Heart left ventricle (tissue), 16 donors: Measurements from ENCODE around the gene FBF1. TPM values are rescaled to one million over a fixed set of nuclear protein-coding genes. Genes with fewer than 3 reads are reported as not detected.
"Not testable (repeated sequence)": the region's sequence is repeated elsewhere in the genome, so short reads cannot be mapped to it uniquely, and the experiment has no call there.

Experiments used
- ATAC-seq, 4 donors: fragments of 200-7000 bp; cut with Tn5 transposase; one replicate each; pipeline ENCODE4 v1.9.1; 2020 to 2022; ENCODE audit warnings: moderate library complexity in 4 of 4, mild to moderate bottlenecking in 3 of 4, moderate number of reproducible peaks in 1 of 4
- DNase-seq, 5 donors: peaks; one replicate each; pipeline ENCODE4 v3.0.0-alpha.2; 2020
- H3K27ac ChIP-seq, 12 donors: fragments of 200-600 bp; sonication (generic) in 4 of 12; one replicate each; pipeline versions ENCODE4 v1.5.0 to v1.8.0; 2016 to 2022; ENCODE audit warnings: mild to moderate bottlenecking in 2 of 12
- H3K27me3 ChIP-seq, 9 donors: fragments of 200-600 bp; sonication (generic) in 2 of 9; one replicate each; pipeline versions ENCODE4 v1.5.1 to v1.8.0; 2016 to 2022; ENCODE audit warnings: mild to moderate bottlenecking in 3 of 9
- H3K36me3 ChIP-seq, 9 donors: fragments of 200-600 bp; sonication (generic) in 2 of 9; one replicate each; pipeline versions ENCODE4 v1.5.0 to v1.8.0; 2018 to 2022; ENCODE audit warnings: mild to moderate bottlenecking in 2 of 9
- H3K4me1 ChIP-seq, 12 donors: fragments of 200-600 bp; sonication (generic) in 4 of 12; one replicate each; pipeline versions ENCODE4 v1.5.0 to v1.8.0; 2016 to 2022; ENCODE audit warnings: mild to moderate bottlenecking in 3 of 12
- H3K4me3 ChIP-seq, 12 donors: fragments of 200-600 bp; sonication (generic) in 4 of 12; one replicate each; pipeline versions ENCODE4 v1.5.0 to v1.8.0; 2017 to 2022; ENCODE audit warnings: mild to moderate bottlenecking in 9 of 12, moderate library complexity in 4 of 12
- H3K9me3 ChIP-seq, 12 donors: fragments of 200-600 bp; sonication (generic) in 4 of 12; one replicate each; pipeline versions ENCODE4 v1.5.0 to v1.8.0; 2016 to 2022; ENCODE audit warnings: mild to moderate bottlenecking in 1 of 12
- POLR2A ChIP-seq, 2 donors: fragments of 450-650 bp; IDR thresholded peaks; one replicate each; pipeline ENCODE4 v1.6.1; 2017; ENCODE audit warnings: antibody characterized with exemption in 2 of 2, mild to moderate bottlenecking in 2 of 2, moderate library complexity in 2 of 2
- WGBS, 4 donors: extraction: QIAGEN DNeasy Blood & Tissue Kit in 2 of 4; methylation state at CpG; one replicate each; pipeline versions ENCODE4 v1.1.5 to v1.1.7; 2013 to 2018; 5-methylcytosine and 5-hydroxymethylcytosine counted together
- intact Hi-C, 10 donors: fragments of 100-400 bp; cut with DNase I; formaldehyde crosslinking; loops; one replicate each; pipeline versions ENCODE4 v1.11.1 to v1.14.2; 2022
- polyA plus RNA-seq, 2 donors: library from polyadenylated mRNA; stranded (reverse); fragments of 200-250 nt; gene quantifications; one replicate each; pipeline ENCODE4 v1.2.3, GENCODE V29; 2013
- total RNA-seq, 9 donors: library from RNA; depleted of rRNA in 2 of 9; stranded (reverse); fragments of >200 nt in 2 of 9; fragmentation: NEBNext Ultra II Directional in 3 of 9; extraction: Animal tissue kit (Norgen Biotek cat#: 25700) in 3 of 9; gene quantifications; one replicate each; pipeline versions ENCODE4 v1.1.0 to v1.2.4, GENCODE V29; 2016 to 2023
- TF ChIP-seq, protein P1 (sequence below), 12 donors: fragments of 200-600 bp; sonication (generic) in 4 of 12; IDR thresholded peaks; one replicate each; pipeline versions ENCODE4 v1.5.0 to v1.8.0; 2018 to 2022; ENCODE audit warnings: antibody characterized with exemption in 12 of 12, mild to moderate bottlenecking in 5 of 12
- donor health status: ischemic (EF 13 %, LVEDD 7.1; RV severe dilation, severe dysfunction).
- donor health status: healthy with polysubstance abuse.
- donor health status: DM: no; HTN: yes; CAD: no.
- donor health status: DM: no; HTN: no; CAD: no.
- donor health status: ischemic (EF 25% LVEDD 6.9; RV normal size, moderate dysfunction).
- donor health status: ischemic (EF 25% LVEDD 5.7; RV mildly dilated, moderate dysfunction).
- donor health status: healthy.
- donor health status: DM: yes; HTN: yes; CAD: no.
- donor health status: ischemic (EF 35%, LVEDD 5.7; RV mildly dilated, moderate dysfunction).
- donor health status: nonischemic (EF 11% LVEDD 7.7; RV severe dilation, severe dysfunction).
- donor health status: DM: yes; HTN: yes; CAD: no.
- donor health status: PGD.
- donor health status: ischemic (EF 29% LVEDD 5.4; RV normal size, mild dysfunction).
- donor health status: nonischemic (EF 23%, LVEDD 6.1; RV moderate dilation, normal function).

FBF1 gene
- total and polyA plus RNA-seq, 11 donors: 1.5 to 5.4 (median 2.9) TPM

DNA sequence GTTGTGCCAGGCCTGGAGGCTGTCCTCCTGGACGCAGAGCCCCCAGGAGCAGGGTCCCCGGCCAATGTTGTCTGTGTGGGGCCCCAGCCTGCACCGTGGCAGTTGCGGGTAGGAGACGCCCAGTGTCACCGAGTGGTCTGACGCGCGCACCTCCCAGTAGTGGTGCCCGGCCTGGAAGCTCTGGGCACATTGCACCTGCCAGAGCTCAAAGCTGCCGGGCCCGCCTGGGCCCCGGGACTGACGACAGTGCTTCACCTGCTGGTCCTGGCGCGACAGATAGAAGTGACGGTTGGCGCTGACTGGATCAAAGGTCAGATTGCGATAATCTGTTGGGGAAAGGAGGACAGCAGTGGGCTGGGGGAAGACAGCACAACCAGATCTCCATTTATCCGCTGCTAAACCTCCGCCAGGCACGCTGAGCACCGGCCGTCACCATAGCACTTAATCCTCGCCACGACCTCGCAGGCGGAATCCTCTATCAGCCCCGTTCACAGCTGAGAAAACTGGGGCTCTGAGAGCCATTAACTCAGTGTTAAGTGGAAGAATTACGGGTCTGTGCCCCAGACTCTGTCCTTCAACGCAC is 49.7 kb downstream of the FBF1 start:
- ATAC-seq (no peak), DNase-seq (no peak)
- H3K36me3 ChIP-seq: peaks cover 0 to 37% (median 33%) of the 10 kb centered on the region in 9 donors
- no peaks in the 10 kb centered on the region for H3K27me3 ChIP-seq
- WGBS, 4 donors: 90 to 94% (median 92%) methylated on average over 18 to 31 of the region's 31 CpGs
- TF ChIP-seq POLR2A (IDR thresholded peaks at IDR 0.05): no peak
- TF ChIP-seq, protein P1, sequence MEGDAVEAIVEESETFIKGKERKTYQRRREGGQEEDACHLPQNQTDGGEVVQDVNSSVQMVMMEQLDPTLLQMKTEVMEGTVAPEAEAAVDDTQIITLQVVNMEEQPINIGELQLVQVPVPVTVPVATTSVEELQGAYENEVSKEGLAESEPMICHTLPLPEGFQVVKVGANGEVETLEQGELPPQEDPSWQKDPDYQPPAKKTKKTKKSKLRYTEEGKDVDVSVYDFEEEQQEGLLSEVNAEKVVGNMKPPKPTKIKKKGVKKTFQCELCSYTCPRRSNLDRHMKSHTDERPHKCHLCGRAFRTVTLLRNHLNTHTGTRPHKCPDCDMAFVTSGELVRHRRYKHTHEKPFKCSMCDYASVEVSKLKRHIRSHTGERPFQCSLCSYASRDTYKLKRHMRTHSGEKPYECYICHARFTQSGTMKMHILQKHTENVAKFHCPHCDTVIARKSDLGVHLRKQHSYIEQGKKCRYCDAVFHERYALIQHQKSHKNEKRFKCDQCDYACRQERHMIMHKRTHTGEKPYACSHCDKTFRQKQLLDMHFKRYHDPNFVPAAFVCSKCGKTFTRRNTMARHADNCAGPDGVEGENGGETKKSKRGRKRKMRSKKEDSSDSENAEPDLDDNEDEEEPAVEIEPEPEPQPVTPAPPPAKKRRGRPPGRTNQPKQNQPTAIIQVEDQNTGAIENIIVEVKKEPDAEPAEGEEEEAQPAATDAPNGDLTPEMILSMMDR (IDR thresholded peaks at IDR 0.05): no peak
- peaks cover 0 to 24% (median 17%) of the 10 kb centered on the region in 12 donors for H3K4me1 ChIP-seq
- H3K4me3 ChIP-seq: no peak overlapping the region
- no peak overlapping the region for H3K27ac ChIP-seq
- no peaks in the 10 kb centered on the region for H3K9me3 ChIP-seq
- intact Hi-C loops: loop anchor here in 5 of 10 donors (5.0 to 10.0 kb wide), 5 partner anchors 34 to 126 kb away; partner anchors contain the start of genes GALK1 (in 1 of the 5), UNC13D (in 1 of the 5), UNK (in 1 of the 5) and WBP2 (in 1 of the 5)

DNA sequence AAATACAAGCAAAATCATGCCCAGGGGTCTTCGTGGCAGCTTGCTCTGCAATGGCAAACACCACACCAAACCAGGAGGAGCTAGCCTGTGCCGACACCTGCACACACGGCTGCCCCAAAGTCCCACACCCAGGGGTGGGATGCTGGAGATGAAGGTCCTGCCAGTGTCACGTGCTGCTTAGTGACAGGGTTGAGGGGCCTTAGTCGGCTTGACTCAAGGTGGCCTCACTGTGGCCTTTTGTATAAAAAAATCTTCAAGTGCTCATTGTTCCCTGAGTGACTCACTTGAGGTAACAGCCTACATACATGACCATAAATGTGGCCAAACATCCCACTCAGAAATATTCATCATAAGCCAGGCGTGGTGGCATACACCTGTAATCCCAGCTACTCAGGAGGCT is 51.4 kb downstream of the FBF1 start:
- peaks cover 0 to 37% (median 33%) of the 10 kb centered on the region in 9 donors for H3K36me3 ChIP-seq
- 69 to 79% (median 72%) methylated on average over 5 to 6 of the region's 6 CpGs for WGBS, 4 donors
- TF ChIP-seq POLR2A (IDR thresholded peaks at IDR 0.05): no peak
- TF ChIP-seq, protein P1 (IDR thresholded peaks at IDR 0.05): no peak
- DNase-seq (no peak), ATAC-seq (no peak)
- intact Hi-C loops: no loop called here
- peaks cover 0 to 16% (median 4%) of the 10 kb centered on the region in 12 donors for H3K4me1 ChIP-seq
- H3K27ac ChIP-seq: no peak overlapping the region
- H3K4me3 ChIP-seq: no peak overlapping the region
- H3K9me3 ChIP-seq: no peaks in the 10 kb centered on the region
- no peaks in the 10 kb centered on the region for H3K27me3 ChIP-seq

DNA sequence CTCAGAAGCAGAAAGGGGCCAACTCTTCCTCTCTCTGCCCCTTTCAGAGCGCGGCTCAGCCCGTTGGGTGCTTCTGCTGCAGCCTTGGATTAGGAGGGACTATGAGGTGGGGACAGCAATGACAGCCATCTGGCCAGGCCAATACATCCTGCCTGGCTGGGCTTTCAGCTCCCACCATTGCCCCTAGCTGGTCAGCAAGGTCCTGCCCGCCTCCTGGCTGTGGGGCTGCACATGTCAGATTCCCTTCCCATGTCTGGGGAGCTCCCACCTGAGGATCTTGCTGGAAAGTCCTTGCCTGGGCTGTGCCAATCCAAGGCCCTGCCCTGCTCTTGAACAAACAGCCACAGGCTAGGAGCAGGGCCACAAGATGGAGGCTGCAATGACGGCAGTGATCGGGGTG is 52.4 kb downstream of the FBF1 start:
- H3K27me3 ChIP-seq: no peaks in the 10 kb centered on the region
- TF ChIP-seq POLR2A (IDR thresholded peaks at IDR 0.05): no peak
- TF ChIP-seq, protein P1 (IDR thresholded peaks at IDR 0.05): no peak
- WGBS, 4 donors: 84 to 88% (median 87%) methylated on average over 6 of the region's 6 CpGs
- intact Hi-C loops: no loop called here
- peaks cover 0 to 9% (median 0%) of the 10 kb centered on the region in 12 donors for H3K4me1 ChIP-seq
- H3K27ac ChIP-seq: no peak overlapping the region
- H3K36me3 ChIP-seq: peaks cover 0 to 37% (median 33%) of the 10 kb centered on the region in 9 donors
- DNase-seq: no peak
- no peaks in the 10 kb centered on the region for H3K9me3 ChIP-seq
- no peak for ATAC-seq
- H3K4me3 ChIP-seq: no peak overlapping the region

DNA sequence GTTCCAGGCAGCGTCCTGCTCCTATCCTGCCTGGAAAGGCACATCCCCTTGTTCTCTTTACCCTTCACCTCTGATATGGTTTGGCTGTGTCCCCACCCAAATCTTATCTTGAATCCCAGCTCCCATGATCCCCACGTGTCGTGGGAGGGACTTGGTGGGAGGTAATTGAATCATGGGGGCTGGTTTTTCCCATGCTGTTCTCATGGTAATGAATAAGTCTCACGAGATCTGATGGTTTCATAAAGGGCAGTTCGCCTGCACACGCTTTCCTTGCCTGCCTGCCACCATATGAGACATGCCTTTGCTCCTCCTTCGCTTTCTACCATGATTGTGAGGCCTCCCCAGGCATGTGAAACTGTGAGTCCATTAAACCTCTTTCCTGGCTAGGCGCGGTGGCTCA is 55.0 kb downstream of the FBF1 start:
- ATAC-seq, DNase-seq, H3K4me3 ChIP-seq, H3K27ac ChIP-seq, intact Hi-C loops, H3K9me3 ChIP-seq, H3K27me3 ChIP-seq, H3K4me1 ChIP-seq: not testable (repeated sequence)
- H3K36me3 ChIP-seq: peaks cover 0 to 28% (median 16%) of the 10 kb centered on the region in 9 donors
- WGBS, 4 donors: 82 to 84% (median 82%) methylated on average over 9 of the region's 9 CpGs

DNA sequence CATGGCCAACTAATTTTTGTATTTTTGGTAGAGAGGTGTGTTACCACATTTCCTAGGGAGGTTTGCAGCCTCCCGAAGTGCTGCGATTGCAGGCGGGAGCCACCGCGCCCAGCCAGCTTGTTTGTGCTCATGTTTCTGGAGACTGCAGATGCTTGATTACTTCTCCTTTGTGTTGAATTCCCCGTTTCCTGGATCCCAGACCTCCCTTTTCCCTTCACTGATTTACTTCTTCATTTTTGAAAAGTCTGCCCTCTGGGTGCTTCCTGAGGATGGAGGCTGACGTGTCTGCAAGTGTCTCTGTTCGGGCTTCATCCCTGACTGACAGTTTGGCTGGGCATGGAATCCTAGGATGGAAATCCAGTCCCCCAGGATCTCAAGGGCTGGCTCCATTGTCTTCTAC is 55.4 kb downstream of the FBF1 start:
- Histone ChIP-seq H3K36me3 (peaks cover 0 to 24% (median 12%) of the 10 kb centered on the region in 9 donors), H3K4me3 (no peak overlapping the region), H3K9me3 (no peaks in the 10 kb centered on the region), H3K27me3 (no peaks in the 10 kb centered on the region), H3K4me1 (peaks cover 0 to 9% (median 0%) of the 10 kb centered on the region in 12 donors), H3K27ac (no peak overlapping the region)
- intact Hi-C loops: no loop called here
- TF ChIP-seq, protein P1 (IDR thresholded peaks at IDR 0.05): no peak
- TF ChIP-seq POLR2A (IDR thresholded peaks at IDR 0.05): no peak
- DNase-seq (no peak), ATAC-seq (no peak)
- WGBS, 4 donors: 53 to 83% (median 64%) methylated on average over 8 of the region's 8 CpGs
